K562 (cell line): ENCODE measurements around the gene PDE2A. TPM values are rescaled to one million over a fixed set of nuclear protein-coding genes. Genes with fewer than 3 reads are reported as not detected.
A peak's percentile ranks its signal among the peaks of the same experiment; 100 is the strongest.

ENCODE experiments used
- ADNP ChIP-seq: fragments of 200-800 bp; sonication (Bioruptor generic); IDR thresholded peaks from 2 replicates; pipeline ENCODE4 v1.6.1; 2016; ENCODE audit warnings: missing genetic modification characterization, missing compliant biosample characterization
- ASH1L ChIP-seq: fragments of 450-650 bp; IDR thresholded peaks from 2 replicates; pipeline ENCODE4 v1.6.1; 2018; ENCODE audit warnings: borderline replicate concordance, mild to moderate bottlenecking, low read depth; ENCODE audit not compliant: partially characterized antibody
- CBX5 ChIP-seq: IDR thresholded peaks from 2 replicates; pipeline ENCODE4 v1.6.1; 2014; ENCODE audit warnings: low read depth, borderline replicate concordance
- CCAR2 ChIP-seq: fragments of 200-400 bp; formaldehyde crosslinking; IDR thresholded peaks from 2 replicates; pipeline ENCODE4 v1.6.1; 2017; ENCODE audit warnings: mild to moderate bottlenecking, low read depth, low read length
- EGR1 ChIP-seq: fragments of 450-650 bp; conservative IDR thresholded peaks from 2 replicates; pipeline ENCODE4 v1.6.1; 2017; ENCODE audit warnings: mild to moderate bottlenecking
- EZH2 ChIP-seq: IDR thresholded peaks from 2 replicates; pipeline ENCODE4 v1.6.1; 2012; ENCODE audit warnings: low read depth, mild to moderate bottlenecking, inconsistent platforms, low read length, borderline replicate concordance
- GABPB1 ChIP-seq: sonication (generic); formaldehyde crosslinking; IDR thresholded peaks from 2 replicates; pipeline ENCODE4 v1.8.0; 2022; ENCODE audit warnings: mild to moderate bottlenecking, missing genetic modification reagents
- GATA2 ChIP-seq: sonication (generic); formaldehyde crosslinking; IDR thresholded peaks from 2 replicates; pipeline ENCODE4 v1.4.0; 2020; ENCODE audit warnings: mild to moderate bottlenecking, missing genetic modification reagents
- HNRNPUL1 ChIP-seq: fragments of 200-400 bp; formaldehyde crosslinking; IDR thresholded peaks from 2 replicates; pipeline ENCODE4 v1.6.1; 2017; ENCODE audit warnings: low read length
- MCM7 ChIP-seq, 2 experiments: fragments of 450-650 bp; IDR thresholded peaks; 2 replicates each; pipeline ENCODE4 v1.6.1; 2016 to 2018
- MYNN ChIP-seq, 2 experiments: sonication (generic); formaldehyde crosslinking in 1 of 2; IDR thresholded peaks; 2 replicates each; pipeline versions ENCODE4 v1.5.0 to v1.6.1; 2016 to 2020; ENCODE audit warnings: antibody characterized with exemption in 1 of 2, missing genetic modification reagents in 1 of 2
- RBM17 ChIP-seq: fragments of 200-400 bp; formaldehyde crosslinking; IDR thresholded peaks from 2 replicates; pipeline ENCODE4 v1.6.1; 2017; ENCODE audit warnings: low read depth, mild to moderate bottlenecking, low read length, borderline replicate concordance
- RFX1 ChIP-seq: fragments of 450-650 bp; IDR thresholded peaks from 2 replicates; pipeline ENCODE4 v1.6.1; 2016; ENCODE audit warnings: mild to moderate bottlenecking, moderate library complexity
- SMAD2 ChIP-seq: fragments of 150-350 bp; IDR thresholded peaks from 2 replicates; pipeline ENCODE4 v1.6.1; 2014; ENCODE audit warnings: low read depth, mild to moderate bottlenecking, low read length
- SNRNP70 ChIP-seq: fragments of 200-400 bp; formaldehyde crosslinking; optimal IDR thresholded peaks from 2 replicates; pipeline ENCODE3; 2017; ENCODE audit warnings: low read depth, low read length
- SRSF9 ChIP-seq: fragments of 200-400 bp; formaldehyde crosslinking; IDR thresholded peaks from 2 replicates; pipeline ENCODE4 v1.6.1; 2017; ENCODE audit warnings: low read depth, low read length, borderline replicate concordance
- ZNF696 ChIP-seq: fragments of 250-450 bp; sonication (Bioruptor Pico); conservative IDR thresholded peaks from 2 replicates; pipeline ENCODE4 v1.4.0; 2020; ENCODE audit warnings: mild to moderate bottlenecking, moderate library complexity
- ZNF766 ChIP-seq: fragments of 200-800 bp; sonication (Bioruptor generic); conservative IDR thresholded peaks from 2 replicates; pipeline ENCODE4 v1.6.1; 2016; ENCODE audit warnings: missing genetic modification characterization, missing compliant biosample characterization
- polyA plus RNA-seq, 8 experiments: library from polyadenylated mRNA; depleted of rRNA in 4 of 8; stranded (reverse) in 5 of 8; unstranded in 3 of 8; fragments of >200 nt; fragmentation: Nextera tagmentation in 2 of 8; fragmentation: Illumina TruSeq in 1 of 8; extraction: Ambion mirVana in 2 of 8; extraction: Trizol in 1 of 8; gene quantifications; 2 replicates each; pipeline versions ENCODE4 v1.2.1 to v1.2.3, GENCODE V29; 2011 to 2014; ENCODE audit warnings: inconsistent platforms in 1 of 8, missing spikeins in 1 of 8
- total RNA-seq, 7 experiments: library from RNA; depleted of rRNA in 6 of 7; stranded (reverse); fragments of >200 nt in 6 of 7; fragmentation: Illumina TruSeq in 2 of 7; extraction: Trizol in 2 of 7; gene quantifications; 2 replicates each; pipeline versions ENCODE4 v1.2.1 to v1.2.3, GENCODE V29; 2011 to 2021; ENCODE audit warnings: low replicate concordance in 1 of 7
- TF ChIP-seq, protein P1 (sequence below): fragments of 450-650 bp; formaldehyde crosslinking; IDR thresholded peaks from 2 replicates; pipeline ENCODE4 v1.4.0; 2020; ENCODE audit warnings: mild to moderate bottlenecking, mixed read lengths
- TF ChIP-seq, protein P2 (sequence below), 2 experiments: fragments of 200-800 bp in 1 of 2; sonication (Bioruptor generic) in 1 of 2; sonication (generic) in 1 of 2; formaldehyde crosslinking in 1 of 2; IDR thresholded peaks in 1 of 2; conservative IDR thresholded peaks in 1 of 2; 2 replicates each; pipeline versions ENCODE4 v1.5.0 to v1.6.1; 2016 to 2020; ENCODE audit warnings: missing compliant biosample characterization in 1 of 2, missing genetic modification characterization in 1 of 2, missing genetic modification reagents in 1 of 2
- TF ChIP-seq, protein P3 (sequence below): sonication (generic); IDR thresholded peaks from 2 replicates; pipeline ENCODE4 v1.6.1; 2016
- TF ChIP-seq, protein P4 (sequence below): sonication (generic); formaldehyde crosslinking; IDR thresholded peaks from 2 replicates; pipeline ENCODE4 v1.8.1; 2023; ENCODE audit warnings: mild to moderate bottlenecking, missing genetic modification reagents
- TF ChIP-seq, protein P5 (sequence below): fragments of 450-650 bp; IDR thresholded peaks from 2 replicates; pipeline ENCODE4 v1.6.1; 2016; ENCODE audit warnings: low read depth, mild to moderate bottlenecking, moderate library complexity

The PDE2A gene
- total and polyA plus RNA-seq, 9 of the 15 experiments (the other 6 are each of a cell fraction or from before 2014, with no cell fraction given): 0.07 to 15.2 (median 1.6) TPM; not detected in 1

DNA sequence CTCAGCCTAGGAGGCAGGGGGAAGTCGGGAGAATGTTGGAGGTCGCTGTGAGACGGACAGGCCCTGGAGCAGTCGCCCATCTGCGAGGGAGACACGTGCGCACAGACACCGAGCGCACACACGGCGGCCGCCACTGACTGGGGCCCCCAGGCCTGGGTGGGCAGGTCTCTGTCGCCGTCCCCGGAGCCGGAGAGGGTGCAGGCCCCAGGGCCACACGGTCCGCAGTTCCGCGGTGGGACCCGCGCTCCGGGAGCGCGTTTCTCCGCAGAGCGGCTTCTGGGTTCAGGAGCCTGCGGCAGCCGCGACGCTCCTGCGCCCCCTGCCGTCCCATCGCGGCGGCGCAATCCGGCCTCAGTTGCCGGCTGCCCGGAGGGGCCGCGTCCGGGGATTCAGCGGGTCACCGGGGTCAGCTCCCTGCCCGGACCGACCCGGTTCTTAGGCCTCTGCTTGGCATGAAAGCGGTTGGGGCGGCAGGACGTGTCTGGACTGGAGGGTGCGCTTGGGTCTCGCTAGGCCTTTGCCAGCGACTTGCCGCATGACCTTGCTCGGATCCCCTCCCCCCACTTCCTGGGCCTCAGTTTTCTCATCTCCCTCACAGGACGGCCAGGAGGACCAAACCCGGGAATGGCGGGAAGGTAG, 31.2 kb downstream of the PDE2A start (continued):
- TF ChIP-seq, protein P1, sequence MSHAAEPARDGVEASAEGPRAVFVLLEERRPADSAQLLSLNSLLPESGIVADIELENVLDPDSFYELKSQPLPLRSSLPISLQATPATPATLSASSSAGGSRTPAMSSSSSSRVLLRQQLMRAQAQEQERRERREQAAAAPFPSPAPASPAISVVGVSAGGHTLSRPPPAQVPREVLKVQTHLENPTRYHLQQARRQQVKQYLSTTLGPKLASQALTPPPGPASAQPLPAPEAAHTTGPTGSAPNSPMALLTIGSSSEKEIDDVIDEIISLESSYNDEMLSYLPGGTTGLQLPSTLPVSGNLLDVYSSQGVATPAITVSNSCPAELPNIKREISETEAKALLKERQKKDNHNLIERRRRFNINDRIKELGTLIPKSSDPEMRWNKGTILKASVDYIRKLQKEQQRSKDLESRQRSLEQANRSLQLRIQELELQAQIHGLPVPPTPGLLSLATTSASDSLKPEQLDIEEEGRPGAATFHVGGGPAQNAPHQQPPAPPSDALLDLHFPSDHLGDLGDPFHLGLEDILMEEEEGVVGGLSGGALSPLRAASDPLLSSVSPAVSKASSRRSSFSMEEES (CRISPR knock-in tag): no peak
- TF ChIP-seq ASH1L (no peak), EGR1 (no peak), MCM7 (IDR thresholded peaks at IDR 0.05) (no peak), RBM17 (no peak), SMAD2 (no peak), GABPB1 (CRISPR knock-in tag) (peak; percentile 39), CBX5 (no peak), SRSF9 (no peak), HNRNPUL1 (no peak), GATA2 (CRISPR knock-in tag) (no peak), MYNN (IDR thresholded peaks at IDR 0.05) (no peak), MYNN (CRISPR knock-in tag; IDR thresholded peaks at IDR 0.05) (no peak), CCAR2 (no peak), EZH2 (no peak), ADNP (tag) (no peak), ZNF696 (CRISPR knock-in tag) (no peak), ZNF766 (CRISPR knock-in tag) (no peak), SNRNP70 (no peak), RFX1 (no peak)
- TF ChIP-seq, protein P2, sequence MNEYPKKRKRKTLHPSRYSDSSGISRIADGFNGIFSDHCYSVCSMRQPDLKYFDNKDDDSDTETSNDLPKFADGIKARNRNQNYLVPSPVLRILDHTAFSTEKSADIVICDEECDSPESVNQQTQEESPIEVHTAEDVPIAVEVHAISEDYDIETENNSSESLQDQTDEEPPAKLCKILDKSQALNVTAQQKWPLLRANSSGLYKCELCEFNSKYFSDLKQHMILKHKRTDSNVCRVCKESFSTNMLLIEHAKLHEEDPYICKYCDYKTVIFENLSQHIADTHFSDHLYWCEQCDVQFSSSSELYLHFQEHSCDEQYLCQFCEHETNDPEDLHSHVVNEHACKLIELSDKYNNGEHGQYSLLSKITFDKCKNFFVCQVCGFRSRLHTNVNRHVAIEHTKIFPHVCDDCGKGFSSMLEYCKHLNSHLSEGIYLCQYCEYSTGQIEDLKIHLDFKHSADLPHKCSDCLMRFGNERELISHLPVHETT (CRISPR knock-in tag; conservative IDR thresholded peaks at IDR 0.05 in 1 of 2, IDR thresholded peaks at IDR 0.05 in 1 of 2): no peak
- TF ChIP-seq, protein P3, sequence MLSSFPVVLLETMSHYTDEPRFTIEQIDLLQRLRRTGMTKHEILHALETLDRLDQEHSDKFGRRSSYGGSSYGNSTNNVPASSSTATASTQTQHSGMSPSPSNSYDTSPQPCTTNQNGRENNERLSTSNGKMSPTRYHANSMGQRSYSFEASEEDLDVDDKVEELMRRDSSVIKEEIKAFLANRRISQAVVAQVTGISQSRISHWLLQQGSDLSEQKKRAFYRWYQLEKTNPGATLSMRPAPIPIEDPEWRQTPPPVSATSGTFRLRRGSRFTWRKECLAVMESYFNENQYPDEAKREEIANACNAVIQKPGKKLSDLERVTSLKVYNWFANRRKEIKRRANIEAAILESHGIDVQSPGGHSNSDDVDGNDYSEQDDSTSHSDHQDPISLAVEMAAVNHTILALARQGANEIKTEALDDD: no peak
- TF ChIP-seq, protein P4, sequence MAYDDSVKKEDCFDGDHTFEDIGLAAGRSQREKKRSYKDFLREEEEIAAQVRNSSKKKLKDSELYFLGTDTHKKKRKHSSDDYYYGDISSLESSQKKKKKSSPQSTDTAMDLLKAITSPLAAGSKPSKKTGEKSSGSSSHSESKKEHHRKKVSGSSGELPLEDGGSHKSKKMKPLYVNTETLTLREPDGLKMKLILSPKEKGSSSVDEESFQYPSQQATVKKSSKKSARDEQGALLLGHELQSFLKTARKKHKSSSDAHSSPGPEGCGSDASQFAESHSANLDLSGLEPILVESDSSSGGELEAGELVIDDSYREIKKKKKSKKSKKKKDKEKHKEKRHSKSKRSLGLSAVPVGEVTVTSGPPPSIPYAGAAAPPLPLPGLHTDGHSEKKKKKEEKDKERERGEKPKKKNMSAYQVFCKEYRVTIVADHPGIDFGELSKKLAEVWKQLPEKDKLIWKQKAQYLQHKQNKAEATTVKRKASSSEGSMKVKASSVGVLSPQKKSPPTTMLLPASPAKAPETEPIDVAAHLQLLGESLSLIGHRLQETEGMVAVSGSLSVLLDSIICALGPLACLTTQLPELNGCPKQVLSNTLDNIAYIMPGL (CRISPR knock-in tag): no peak
- TF ChIP-seq, protein P5, sequence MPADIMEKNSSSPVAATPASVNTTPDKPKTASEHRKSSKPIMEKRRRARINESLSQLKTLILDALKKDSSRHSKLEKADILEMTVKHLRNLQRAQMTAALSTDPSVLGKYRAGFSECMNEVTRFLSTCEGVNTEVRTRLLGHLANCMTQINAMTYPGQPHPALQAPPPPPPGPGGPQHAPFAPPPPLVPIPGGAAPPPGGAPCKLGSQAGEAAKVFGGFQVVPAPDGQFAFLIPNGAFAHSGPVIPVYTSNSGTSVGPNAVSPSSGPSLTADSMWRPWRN: no peak
